Esophagus (tissue), 2 donors: Measurements from ENCODE around the gene KATNBL1. TPM values are rescaled to one million over a fixed set of nuclear protein-coding genes. Genes with fewer than 3 reads are reported as not detected.

Source experiments
- H3K27ac ChIP-seq, 2 donors: one replicate each; pipeline ENCODE4 v1.5.1; 2013; ENCODE audit warnings: low read depth in 2 of 2, mild to moderate bottlenecking in 2 of 2, inconsistent platforms in 1 of 2, low read length in 1 of 2, moderate library complexity in 1 of 2
- H3K27me3 ChIP-seq, 2 donors: one replicate each; pipeline ENCODE4 v1.6.1; 2013; ENCODE audit warnings: low read length in 2 of 2, control low read depth in 1 of 2, mild to moderate bottlenecking in 1 of 2; ENCODE audit not compliant: insufficient read depth in 2 of 2, control insufficient read depth in 1 of 2
- H3K36me3 ChIP-seq, 2 donors: one replicate each; pipeline ENCODE4 v1.6.1; 2013; ENCODE audit warnings: low read length in 1 of 2; ENCODE audit not compliant: control insufficient read depth in 2 of 2, insufficient read depth in 2 of 2
- H3K4me1 ChIP-seq, 2 donors: one replicate each; pipeline ENCODE4 v1.6.1; 2013; ENCODE audit warnings: low read length in 1 of 2; ENCODE audit not compliant: control insufficient read depth in 2 of 2, insufficient read depth in 2 of 2
- H3K4me3 ChIP-seq, 2 donors: one replicate each; pipeline ENCODE4 v1.5.1; 2013; ENCODE audit warnings: low read length in 2 of 2, mild to moderate bottlenecking in 2 of 2, low read depth in 1 of 2, moderate library complexity in 1 of 2
- H3K9me3 ChIP-seq, 2 donors: one replicate each; pipeline ENCODE4 v1.6.1; 2013; ENCODE audit warnings: mild to moderate bottlenecking in 2 of 2, low read depth in 1 of 2, low read length in 1 of 2, moderate library complexity in 1 of 2; ENCODE audit not compliant: control insufficient read depth in 2 of 2, insufficient read depth in 1 of 2
- WGBS, 2 donors: extraction: QIAGEN DNeasy Blood & Tissue Kit; methylation state at CpG; one replicate each; pipeline ENCODE4 v1.1.7; 2013; 5-methylcytosine and 5-hydroxymethylcytosine counted together
- polyA plus RNA-seq, 2 donors: library from polyadenylated mRNA; stranded (reverse); fragments of 200-250 nt; gene quantifications; one replicate each; pipeline ENCODE4 v1.2.3, GENCODE V29; 2013
- donor health status: healthy with polysubstance abuse.
- donor health status: Bipolar disorder and iron deficiency.

Gene KATNBL1
- polyA plus RNA-seq, 2 donors = 35.4 to 64.3 TPM

GRCh38 chr15:34106423-34106822, 103.5 kb downstream of the KATNBL1 start:
- Histone ChIP-seq H3K36me3 (no peaks in the 10 kb centered on the region), H3K27ac (no peak overlapping the region), H3K9me3 (no peaks in the 10 kb centered on the region), H3K4me3 (no peak overlapping the region), H3K27me3 (no peaks in the 10 kb centered on the region), H3K4me1 (peaks cover 0 to 2% of the 10 kb centered on the region in 2 donors)
- WGBS, 2 donors = 97 to 100% methylated on average over 1 of the region's 1 CpG

DNA sequence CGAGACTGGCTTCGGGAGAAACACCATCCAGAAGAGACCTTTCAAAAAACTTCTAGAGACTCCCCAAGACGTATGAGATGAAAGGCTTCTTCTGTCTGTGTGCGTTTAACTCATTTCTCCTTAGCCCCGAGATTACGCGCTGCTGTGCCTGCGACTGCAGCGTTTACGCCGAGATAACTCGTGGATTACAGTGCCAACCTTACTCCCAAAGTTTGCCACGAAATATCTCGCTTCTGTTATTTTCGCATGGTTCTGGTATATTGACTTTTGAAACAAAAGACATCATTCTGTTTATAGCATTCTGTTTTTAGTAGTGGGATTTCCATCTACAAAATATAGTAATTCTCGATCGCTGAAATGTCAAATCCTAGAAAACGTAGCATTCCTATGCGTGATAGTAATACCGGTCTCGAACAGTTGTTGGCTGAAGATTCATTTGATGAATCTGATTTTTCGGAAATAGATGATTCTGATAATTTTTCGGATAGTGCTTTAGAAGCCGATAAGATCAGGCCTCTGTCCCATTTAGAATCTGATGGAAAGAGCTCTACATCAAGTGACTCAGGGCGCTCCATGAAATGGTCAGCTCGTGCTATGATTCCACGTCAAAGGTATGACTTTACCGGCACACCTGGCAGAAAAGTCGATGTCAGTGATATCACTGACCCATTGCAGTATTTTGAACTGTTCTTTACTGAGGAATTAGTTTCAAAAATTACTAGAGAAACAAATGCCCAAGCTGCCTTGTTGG, 107.5 kb downstream of the KATNBL1 start:
- H3K27me3 ChIP-seq = no peaks in the 10 kb centered on the region
- H3K4me1 ChIP-seq = peaks cover 0 to 2% of the 10 kb centered on the region in 2 donors
- H3K4me3 ChIP-seq = peak overlapping the region; percentile 94 to 96
- H3K27ac ChIP-seq = peak overlapping the region; percentile 80 to 92
- no peaks in the 10 kb centered on the region for H3K36me3 ChIP-seq
- 24 to 29% methylated on average over 29 of the region's 29 CpGs for WGBS, 2 donors
- no peaks in the 10 kb centered on the region for H3K9me3 ChIP-seq

DNA sequence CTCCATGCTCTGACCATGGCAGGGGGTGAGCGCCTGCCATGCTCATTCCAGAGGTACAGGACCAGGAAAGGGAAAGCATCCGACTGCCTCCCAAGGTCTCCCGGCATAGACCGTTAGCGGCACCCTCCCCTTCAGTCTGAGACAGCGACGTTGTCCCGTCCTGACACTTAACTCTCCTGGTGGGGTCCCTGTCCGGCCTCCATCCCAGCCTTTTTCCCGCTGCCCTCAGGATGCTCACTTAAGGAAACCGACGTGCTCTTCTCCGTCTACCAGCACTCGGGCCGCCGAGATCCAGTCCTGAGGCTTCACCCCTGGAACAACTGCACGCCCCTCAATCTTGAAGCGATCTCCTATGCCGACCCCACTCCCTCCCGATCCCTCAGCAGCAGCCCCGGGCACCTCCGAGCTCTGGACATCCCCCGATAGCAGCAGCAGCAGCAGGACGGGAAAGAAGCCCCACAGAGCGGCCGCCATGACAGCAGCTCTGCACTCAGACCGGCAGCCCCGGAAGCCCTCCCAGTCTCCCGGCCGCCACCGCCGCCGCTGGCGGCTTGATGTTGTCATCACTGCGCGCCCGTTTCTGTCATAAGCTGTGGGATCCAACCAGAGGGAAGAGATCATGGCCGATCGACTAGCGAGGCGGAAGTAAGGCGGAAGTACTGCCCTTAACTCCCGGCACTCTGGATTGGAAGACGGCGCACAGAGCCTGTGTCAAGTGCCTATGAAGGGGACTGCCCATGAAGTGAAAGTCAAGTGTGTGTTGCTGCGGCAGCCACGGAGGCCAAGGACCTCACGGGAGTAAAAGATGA, 108.3 kb downstream of the KATNBL1 start, which contains the start of the genes EMC7 and PGBD4:
EMC7 (minus strand) TSS at position 497 of the 809 bp plus-strand sequence; CDS start at position 474, 23 bp downstream.
PGBD4 (plus strand) TSS at position 718 of the 809 bp plus-strand sequence. CDS start 449 bp downstream, outside the sequence.
- 0% methylated on average over 48 of the region's 48 CpGs for WGBS, 2 donors
- peaks cover 0 to 2% of the 10 kb centered on the region in 2 donors for H3K4me1 ChIP-seq
- no peaks in the 10 kb centered on the region for H3K36me3 ChIP-seq
- H3K9me3 ChIP-seq = no peaks in the 10 kb centered on the region
- peak within 1 kb of the TSS; percentile 94 to 96 for H3K4me3 ChIP-seq
- H3K27ac ChIP-seq = peak within 1 kb of the TSS; percentile 81 to 92
- no peaks in the 10 kb centered on the region for H3K27me3 ChIP-seq

- H3K9me3 ChIP-seq = no peaks in the 10 kb centered on the region
- no peaks in the 10 kb centered on the region for H3K27me3 ChIP-seq
- peaks cover 2 to 4% of the 10 kb centered on the region in 2 donors for H3K36me3 ChIP-seq
- WGBS, 2 donors = 94 to 97% methylated on average over 5 of the region's 5 CpGs
- peaks cover 0 to 2% of the 10 kb centered on the region in 2 donors for H3K4me1 ChIP-seq
- H3K4me3 ChIP-seq = no peak overlapping the region
- no peak overlapping the region for H3K27ac ChIP-seq
Observed at GRCh38 chr15:34099914-34100313, 110.0 kb downstream of the KATNBL1 start.

Other genes starting within 250 kb of the KATNBL1 start
- gene CHRM5, start 241.6 kb downstream of the KATNBL1 start, polyA plus RNA-seq = not detected
- 10 to 100 TPM in 1 of 2 donors, 1 to 10 TPM in 1; 8.2 to 11.1 TPM for gene AVEN, start 170.9 kb downstream of the KATNBL1 start, polyA plus RNA-seq
- 10 to 100 TPM; 47.0 to 58.8 TPM for gene EMC7, start 108.2 kb downstream of the KATNBL1 start, polyA plus RNA-seq
- gene PGBD4, start 108.0 kb downstream of the KATNBL1 start, polyA plus RNA-seq = under 1 TPM; 0.49 to 0.71 TPM
- gene EMC4, start 14.9 kb upstream of the KATNBL1 start, polyA plus RNA-seq = 100 to 1,000 TPM; 126 to 142 TPM
- 10 to 100 TPM; 16.1 to 21.5 TPM for gene SLC12A6, start 127.7 kb upstream of the KATNBL1 start, polyA plus RNA-seq
- gene NOP10, start 133.0 kb upstream of the KATNBL1 start, polyA plus RNA-seq = 100 to 1,000 TPM; 203 to 276 TPM
- not detected for gene NUTM1, start 133.2 kb upstream of the KATNBL1 start, polyA plus RNA-seq
- 100 to 1,000 TPM in 1 of 2 donors, 10 to 100 TPM in 1; 45.6 to 125 TPM for gene LPCAT4, start 157.1 kb upstream of the KATNBL1 start, polyA plus RNA-seq
- gene GOLGA8A, start 227.7 kb upstream of the KATNBL1 start, polyA plus RNA-seq = 10 to 100 TPM; 40.5 to 91.1 TPM